ENCODE results near the gene SLC9A4. TPM values are rescaled to one million over a fixed set of nuclear protein-coding genes. Genes with fewer than 3 reads are reported as not detected.
A peak's percentile ranks its signal among the peaks of the same experiment; 100 is the strongest.

The SLC9A4 gene
- total RNA-seq, 1 donor from 2014 or later, result not detected

DNA sequence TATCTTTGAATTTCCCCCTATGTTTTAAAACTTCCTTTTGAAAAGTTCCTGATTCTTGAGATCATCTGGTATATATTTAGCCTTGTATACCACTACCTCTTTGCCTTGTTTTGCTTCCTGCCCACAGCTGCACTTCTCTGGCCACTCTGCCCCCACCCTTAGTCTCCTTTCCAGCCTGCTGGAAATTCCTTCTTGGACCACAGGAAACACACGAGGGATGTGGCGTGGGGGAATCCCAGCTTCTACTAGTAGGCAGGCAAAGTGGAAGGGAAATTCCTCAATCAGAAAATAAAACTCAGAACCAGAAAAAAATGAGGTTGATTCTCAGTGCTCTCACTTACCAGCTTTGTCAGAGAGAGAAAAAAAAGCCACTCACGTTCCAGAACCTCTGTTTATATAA lies 36.7 kb upstream of the SLC9A4 start:
- H3K27ac ChIP-seq, result no peak overlapping the region
- ATAC-seq, result peak; percentile 33
- no peak overlapping the region for H3K4me3 ChIP-seq
- intact Hi-C loops (cut with DNase I), result no loop called here
- H3K9me3 ChIP-seq, result no peaks in the 10 kb centered on the region
- H3K4me1 ChIP-seq, result no peaks in the 10 kb centered on the region
- H3K36me3 ChIP-seq, result no peaks in the 10 kb centered on the region
- TF ChIP-seq CTCF (IDR thresholded peaks at IDR 0.05), result no peak
- no peaks in the 10 kb centered on the region for H3K27me3 ChIP-seq
- no peak for DNase-seq

- Histone ChIP-seq H3K9me3 (no peaks in the 10 kb centered on the region), H3K36me3 (no peaks in the 10 kb centered on the region), H3K27me3 (no peaks in the 10 kb centered on the region), H3K4me1 (no peaks in the 10 kb centered on the region), H3K27ac (no peak overlapping the region), H3K4me3 (no peak overlapping the region)
- no peak for DNase-seq
- intact Hi-C loops (cut with DNase I), result no loop called here
- no peak for TF ChIP-seq CTCF (IDR thresholded peaks at IDR 0.05)
- ATAC-seq, result no peak
These were observed 35.9 kb upstream of the SLC9A4 start for GRCh38 chr2:102437122-102437521.

- no peaks in the 10 kb centered on the region for H3K27me3 ChIP-seq
- H3K36me3 ChIP-seq, result no peaks in the 10 kb centered on the region
- intact Hi-C loops (cut with DNase I), result no loop called here
- no peaks in the 10 kb centered on the region for H3K9me3 ChIP-seq
- DNase-seq (no peak), ATAC-seq (no peak)
- no peak overlapping the region for H3K4me3 ChIP-seq
- H3K4me1 ChIP-seq, result no peaks in the 10 kb centered on the region
- TF ChIP-seq CTCF (IDR thresholded peaks at IDR 0.05), result no peak
- no peak overlapping the region for H3K27ac ChIP-seq
These were observed 34.9 kb upstream of the SLC9A4 start for GRCh38 chr2:102438111-102438510.

GRCh38 chr2:102438578-102438977 lies 34.4 kb upstream of the SLC9A4 start:
- no peak for ATAC-seq
- Histone ChIP-seq H3K9me3 (no peaks in the 10 kb centered on the region), H3K4me3 (no peak overlapping the region), H3K27me3 (no peaks in the 10 kb centered on the region), H3K4me1 (no peaks in the 10 kb centered on the region), H3K36me3 (no peaks in the 10 kb centered on the region), H3K27ac (no peak overlapping the region)
- intact Hi-C loops (cut with DNase I), result no loop called here
- DNase-seq, result no peak
- TF ChIP-seq CTCF (IDR thresholded peaks at IDR 0.05), result no peak

DNA sequence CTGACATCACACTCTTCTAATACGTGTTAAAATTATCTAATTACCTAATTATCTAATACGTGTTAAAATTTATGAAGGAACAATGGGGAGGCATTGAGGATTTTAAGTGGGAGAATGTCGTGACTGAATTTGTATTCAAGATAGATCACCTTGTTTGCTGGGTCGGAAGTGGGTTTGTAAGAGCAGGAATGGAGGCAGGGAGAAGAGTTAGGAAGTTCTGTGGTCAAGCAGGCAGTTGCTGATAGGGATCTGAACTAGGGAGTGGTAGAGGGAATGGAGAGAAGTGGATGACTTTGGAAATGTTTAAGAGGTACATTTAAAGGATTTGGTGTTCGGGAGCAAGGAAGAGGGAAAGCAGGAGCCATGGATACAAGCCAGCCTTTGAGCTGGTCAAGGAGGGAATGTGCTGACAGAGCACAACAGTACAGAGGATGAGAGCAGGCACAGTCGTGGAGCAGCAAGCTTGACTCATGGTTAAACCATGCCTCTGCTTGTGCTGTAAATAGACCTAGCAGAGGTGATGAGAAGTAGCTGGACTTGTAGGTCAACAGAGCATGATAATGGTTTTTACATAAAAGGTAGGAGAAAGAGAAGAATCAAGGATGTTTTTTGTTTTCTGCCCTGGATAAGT lies 33.8 kb upstream of the SLC9A4 start:
- Histone ChIP-seq H3K4me1 (no peaks in the 10 kb centered on the region), H3K27ac (no peak overlapping the region), H3K36me3 (no peaks in the 10 kb centered on the region), H3K4me3 (no peak overlapping the region), H3K9me3 (no peaks in the 10 kb centered on the region), H3K27me3 (no peaks in the 10 kb centered on the region)
- no peak for DNase-seq
- ATAC-seq, result peak; percentile 49
- TF ChIP-seq CTCF (IDR thresholded peaks at IDR 0.05), result no peak
- intact Hi-C loops (cut with DNase I), result no loop called here

Measured in upper lobe of right lung (tissue), 1 donor.